Measurements from ENCODE around the gene FGFR1OP2.
A peak's percentile ranks its signal among the peaks of the same experiment; 100 is the strongest.

The FGFR1OP2 gene

GRCh38 chr12:27003421-27004381 is 65.4 kb downstream of the FGFR1OP2 start:
- DNase-seq (ENCODE audit: low spot score) = peak; percentile 25

- no peak for DNase-seq (ENCODE audit: low spot score)
Observed at GRCh38 chr12:27005495-27005894, 67.2 kb downstream of the FGFR1OP2 start.

GRCh38 chr12:27006797-27007467 is 68.7 kb downstream of the FGFR1OP2 start:
- no peak for DNase-seq (ENCODE audit: low spot score)

GRCh38 chr12:27008081-27008480 is 69.8 kb downstream of the FGFR1OP2 start:
- no peak for DNase-seq (ENCODE audit: low spot score)

GRCh38 chr12:27009881-27010301 is 71.6 kb downstream of the FGFR1OP2 start:
- no peak for DNase-seq (ENCODE audit: low spot score)

GRCh38 chr12:27012239-27012981 is 74.1 kb downstream of the FGFR1OP2 start:
- no peak for DNase-seq (ENCODE audit: low spot score)

GRCh38 chr12:27012982-27013255 is 74.6 kb downstream of the FGFR1OP2 start:
- no peak for DNase-seq (ENCODE audit: low spot score)

GRCh38 chr12:27013611-27014084 is 75.4 kb downstream of the FGFR1OP2 start:
- DNase-seq (ENCODE audit: low spot score) = no peak

GRCh38 chr12:27014085-27014858 is 76.0 kb downstream of the FGFR1OP2 start, which contains the start of gene TM7SF3:
TM7SF3 (minus strand) TSS chr12:27014384; CDS start chr12:27014168, 216 bp downstream.
- DNase-seq (ENCODE audit: low spot score) = peak; percentile 96

GRCh38 chr12:27014859-27015729 is 76.8 kb downstream of the FGFR1OP2 start:
- no peak for DNase-seq (ENCODE audit: low spot score)

- DNase-seq (ENCODE audit: low spot score) = no peak
Observed at GRCh38 chr12:27015730-27016076, 77.4 kb downstream of the FGFR1OP2 start.
